Choroid plexus epithelial cell (primary cell): Measurements from ENCODE around the gene UBR4.
A peak's percentile ranks its signal among the peaks of the same experiment; 100 is the strongest.

ENCODE experiments used
- DNase-seq: peaks from one replicate; pipeline ENCODE4 v3.0.0-alpha.2; 2010; ENCODE audit warnings: low read depth
- H3K4me3 ChIP-seq: 2 replicates; pipeline ENCODE4 v1.5.1; 2011; ENCODE audit warnings: low read depth, mild to moderate bottlenecking, control low read depth, low read length, moderate library complexity
- TF ChIP-seq, protein P1 (sequence below): conservative IDR thresholded peaks from 2 replicates; pipeline ENCODE4 v1.5.1; 2011; ENCODE audit warnings: low read depth, mild to moderate bottlenecking, control low read depth, inconsistent platforms, low read length, moderate library complexity

The UBR4 gene

DNA sequence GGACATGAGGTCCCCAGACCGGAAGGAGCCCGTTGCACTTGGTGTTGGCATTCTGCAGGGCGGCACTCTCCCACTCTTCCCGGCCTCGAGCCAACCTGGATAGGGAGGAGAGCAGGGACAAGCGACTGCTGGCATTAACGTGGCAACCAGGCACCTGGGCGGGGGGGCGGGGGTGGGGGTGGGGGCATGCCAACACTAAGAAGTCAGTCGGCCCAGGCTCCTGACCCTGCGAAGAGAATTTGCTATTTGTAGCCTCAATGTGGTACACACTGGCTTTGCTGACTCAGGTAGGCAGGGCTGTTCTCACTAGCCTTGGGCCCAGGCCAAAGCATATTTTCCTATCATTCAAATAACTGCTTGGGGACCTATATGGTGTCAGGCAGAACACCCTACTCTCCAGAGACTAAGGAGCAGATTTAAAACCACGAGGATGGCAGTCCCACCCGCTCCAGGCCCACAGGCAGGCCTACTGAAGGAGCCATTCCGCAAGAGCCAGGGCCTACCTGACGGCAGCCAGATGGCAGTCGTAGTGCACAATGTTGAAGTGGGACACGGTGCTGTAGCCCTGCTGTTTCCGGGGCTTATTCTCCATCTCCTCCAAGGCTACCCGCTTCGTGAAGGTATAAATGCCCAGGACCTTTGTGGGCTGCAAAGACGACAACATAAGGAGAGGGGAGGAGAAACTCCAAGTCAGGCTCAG lies 123.7 kb downstream of the UBR4 start:
- TF ChIP-seq, protein P1, sequence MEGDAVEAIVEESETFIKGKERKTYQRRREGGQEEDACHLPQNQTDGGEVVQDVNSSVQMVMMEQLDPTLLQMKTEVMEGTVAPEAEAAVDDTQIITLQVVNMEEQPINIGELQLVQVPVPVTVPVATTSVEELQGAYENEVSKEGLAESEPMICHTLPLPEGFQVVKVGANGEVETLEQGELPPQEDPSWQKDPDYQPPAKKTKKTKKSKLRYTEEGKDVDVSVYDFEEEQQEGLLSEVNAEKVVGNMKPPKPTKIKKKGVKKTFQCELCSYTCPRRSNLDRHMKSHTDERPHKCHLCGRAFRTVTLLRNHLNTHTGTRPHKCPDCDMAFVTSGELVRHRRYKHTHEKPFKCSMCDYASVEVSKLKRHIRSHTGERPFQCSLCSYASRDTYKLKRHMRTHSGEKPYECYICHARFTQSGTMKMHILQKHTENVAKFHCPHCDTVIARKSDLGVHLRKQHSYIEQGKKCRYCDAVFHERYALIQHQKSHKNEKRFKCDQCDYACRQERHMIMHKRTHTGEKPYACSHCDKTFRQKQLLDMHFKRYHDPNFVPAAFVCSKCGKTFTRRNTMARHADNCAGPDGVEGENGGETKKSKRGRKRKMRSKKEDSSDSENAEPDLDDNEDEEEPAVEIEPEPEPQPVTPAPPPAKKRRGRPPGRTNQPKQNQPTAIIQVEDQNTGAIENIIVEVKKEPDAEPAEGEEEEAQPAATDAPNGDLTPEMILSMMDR, result no peak
- no peak for DNase-seq
- H3K4me3 ChIP-seq, result no peak overlapping the region

DNA sequence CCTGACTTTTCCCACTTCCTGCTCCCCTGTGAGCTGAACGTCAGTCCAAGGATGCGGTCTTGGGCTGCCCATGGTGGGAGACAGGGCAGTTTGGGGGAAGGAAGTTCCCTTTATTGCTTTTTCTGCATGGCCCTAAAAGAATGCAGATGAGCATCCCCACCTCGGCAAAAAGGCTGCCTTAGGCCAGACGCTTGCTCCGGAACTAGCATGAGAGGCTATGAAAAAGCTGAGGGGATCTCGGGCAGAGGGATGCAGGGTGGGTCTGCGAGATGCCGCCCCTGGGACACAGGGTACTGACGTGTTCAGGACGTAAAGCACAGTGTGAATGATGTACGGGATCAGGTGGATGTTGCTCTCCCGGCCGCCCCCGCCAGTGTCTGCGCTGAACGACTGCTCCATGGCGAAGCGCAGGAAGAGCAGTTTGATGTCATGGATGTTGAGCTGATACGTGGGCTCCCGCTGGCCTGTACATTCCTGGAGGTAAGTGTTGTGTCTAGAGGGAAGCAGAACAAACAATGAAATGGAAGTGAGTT lies 125.8 kb downstream of the UBR4 start:
- no peak for DNase-seq
- no peak overlapping the region for H3K4me3 ChIP-seq
- TF ChIP-seq, protein P1, result no peak

DNA sequence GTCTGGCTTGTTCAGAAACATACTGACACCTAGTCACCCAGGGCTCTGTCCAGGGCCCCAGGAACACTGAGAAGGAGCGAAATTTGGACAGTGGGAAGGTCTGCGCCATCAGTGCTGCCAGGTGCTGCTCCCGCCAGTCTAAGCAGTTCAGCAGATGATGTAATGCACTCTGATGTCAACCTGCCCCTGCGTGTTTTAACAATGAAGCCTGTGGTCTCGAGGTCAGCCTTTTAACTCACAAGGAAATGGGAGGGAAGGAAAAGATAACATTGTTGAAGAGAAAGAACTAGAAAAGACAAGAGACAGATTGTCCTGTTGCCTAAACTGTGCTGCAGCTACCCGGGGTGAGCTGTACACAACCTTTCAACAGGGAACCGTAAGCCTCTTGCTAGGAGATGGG lies 127.0 kb downstream of the UBR4 start:
- no peak overlapping the region for H3K4me3 ChIP-seq
- DNase-seq, result peak; percentile 57
- TF ChIP-seq, protein P1, result no peak

DNA sequence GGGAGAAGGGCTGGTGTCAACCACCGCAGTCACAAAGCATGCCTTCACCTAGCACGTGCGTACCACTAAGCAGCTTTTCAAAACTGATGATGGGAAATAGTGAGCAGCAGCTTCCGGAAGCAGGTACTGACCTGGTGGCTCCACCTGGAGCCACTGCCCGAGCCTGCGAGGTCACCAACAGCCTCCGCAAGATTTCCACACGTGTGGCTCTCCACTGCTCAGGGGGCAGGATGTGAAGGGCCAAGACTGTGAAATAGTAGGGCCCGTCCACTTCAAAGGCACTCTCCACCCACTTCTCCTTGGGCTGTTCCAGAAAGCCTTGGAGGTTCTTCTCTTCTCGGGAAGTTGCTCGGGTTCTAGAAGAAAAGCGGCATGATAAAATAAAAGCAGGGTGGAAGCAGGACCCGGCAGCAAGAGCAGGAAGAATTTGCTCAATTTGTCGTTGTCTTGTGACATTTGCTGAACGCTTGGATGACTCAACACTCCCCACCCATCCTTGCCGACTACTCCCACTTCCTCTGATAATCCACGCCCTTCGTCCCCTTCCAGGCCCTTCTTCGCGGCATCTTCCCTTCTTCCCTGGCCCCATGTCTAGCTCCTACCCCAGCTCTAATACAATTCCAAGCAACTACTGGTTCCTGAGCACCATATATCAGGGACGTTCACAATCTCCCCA lies 128.7 kb downstream of the UBR4 start:
- DNase-seq, result peak; percentile 58
- TF ChIP-seq, protein P1, result no peak
- no peak overlapping the region for H3K4me3 ChIP-seq

DNA sequence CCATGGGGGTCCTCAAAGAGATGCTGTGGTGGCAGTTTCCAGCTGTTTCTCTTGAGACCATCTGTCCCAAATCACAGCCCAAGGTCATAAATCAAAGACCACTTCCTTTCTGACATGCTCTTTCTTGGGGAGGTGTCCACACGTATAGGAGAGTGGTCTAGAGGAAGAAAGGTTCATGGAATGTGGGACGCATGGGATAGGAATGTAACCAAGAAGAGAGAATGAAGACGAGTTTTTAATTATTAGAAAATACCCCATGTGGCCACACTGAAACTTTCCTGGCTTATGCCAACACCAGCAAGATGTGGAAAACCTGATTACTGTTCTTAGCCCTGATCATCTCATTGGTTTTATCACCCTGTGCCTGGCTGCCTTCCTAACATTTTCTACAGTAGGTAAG lies 129.3 kb downstream of the UBR4 start:
- TF ChIP-seq, protein P1, result no peak
- peak; percentile 27 for DNase-seq
- no peak overlapping the region for H3K4me3 ChIP-seq

DNA sequence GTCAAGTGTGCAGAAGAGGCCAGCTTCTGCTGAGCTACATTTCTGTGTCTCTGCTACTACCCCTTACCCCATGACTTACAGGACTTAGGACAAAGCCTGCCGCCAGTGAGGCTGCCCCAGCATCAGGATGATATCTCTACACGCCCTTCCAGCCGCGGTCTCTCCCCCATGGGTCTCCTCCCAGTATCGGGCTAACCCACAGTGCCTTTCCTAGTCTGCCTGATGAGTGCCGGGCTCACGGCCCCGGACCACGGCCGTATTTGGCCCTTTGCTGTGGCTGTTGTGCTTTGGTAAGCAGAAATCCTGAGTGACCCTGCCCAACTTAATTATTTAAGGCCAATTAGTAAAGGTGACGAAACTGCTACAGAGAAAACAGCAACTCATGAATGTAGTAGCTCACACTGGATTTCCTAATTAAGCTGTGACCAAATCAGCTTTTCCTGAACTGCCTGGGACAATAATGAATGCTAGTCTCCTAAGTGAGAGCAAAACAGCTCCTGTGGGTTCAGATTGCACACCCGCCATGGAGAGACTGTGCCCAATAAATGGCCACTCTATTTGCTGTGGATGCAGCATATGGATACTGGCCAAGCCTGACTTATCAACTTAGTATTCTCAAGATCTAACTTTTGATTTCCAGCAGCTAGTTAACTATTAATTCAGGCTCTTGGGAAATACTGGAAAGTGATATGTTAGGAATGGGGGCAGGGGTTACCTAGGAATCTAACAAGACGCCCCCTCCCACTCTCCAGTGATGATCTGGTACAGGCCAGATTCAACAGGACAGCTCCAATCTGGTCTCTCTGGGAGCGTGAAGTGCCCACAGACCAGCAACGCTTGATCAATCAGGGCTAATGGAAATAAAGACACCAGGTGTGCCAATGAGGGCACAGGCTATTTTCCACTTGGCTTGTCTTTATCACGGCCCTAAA lies 130.3 kb downstream of the UBR4 start:
- TF ChIP-seq, protein P1, result no peak
- no peak overlapping the region for H3K4me3 ChIP-seq
- no peak for DNase-seq
